DOHH2 (cell line): ENCODE results near the gene POLN.
"Not testable (repeated sequence)": the region's sequence is repeated elsewhere in the genome, so short reads cannot be mapped to it uniquely, and the experiment has no call there.

Source experiments
- H3F3A ChIP-seq: fragments of 200-600 bp; sonication (generic), shearing (Covaris generic); 2 replicates; pipeline ENCODE4 v1.6.0; 2016; ENCODE audit warnings: antibody characterized with exemption, mild to moderate bottlenecking; ENCODE audit not compliant: control insufficient read depth, insufficient read depth
- H3K27ac ChIP-seq: fragments of 200-600 bp; sonication (generic); 2 replicates; pipeline ENCODE4 v1.5.1; 2014; ENCODE audit warnings: low read depth, mild to moderate bottlenecking, low read length, moderate library complexity
- H3K27me3 ChIP-seq: fragments of 200-600 bp; sonication (generic); 2 replicates; pipeline ENCODE4 v1.6.1; 2014; ENCODE audit warnings: mild to moderate bottlenecking, low read length, mixed read lengths; ENCODE audit not compliant: control insufficient read depth
- H3K36me3 ChIP-seq: fragments of 200-600 bp; sonication (generic); 2 replicates; pipeline ENCODE4 v1.6.1; 2014; ENCODE audit warnings: mild to moderate bottlenecking, low read length, moderate library complexity, mixed read lengths; ENCODE audit not compliant: control insufficient read depth
- H3K4me1 ChIP-seq: fragments of 200-600 bp; sonication (generic); 2 replicates; pipeline ENCODE4 v1.6.1; 2014; ENCODE audit warnings: mild to moderate bottlenecking, low read length, mixed read lengths; ENCODE audit not compliant: control insufficient read depth
- H3K4me2 ChIP-seq: fragments of 200-600 bp; sonication (generic); 2 replicates; pipeline ENCODE4 v1.6.0; 2014; ENCODE audit warnings: mild to moderate bottlenecking, low read length, moderate library complexity
- H3K4me3 ChIP-seq: fragments of 200-600 bp; sonication (generic); 2 replicates; pipeline ENCODE4 v1.5.1; 2014; ENCODE audit warnings: mild to moderate bottlenecking, low read length, mixed read lengths
- H3K79me2 ChIP-seq: fragments of 200-600 bp; sonication (generic); 2 replicates; pipeline ENCODE4 v1.6.1; 2014; ENCODE audit warnings: mild to moderate bottlenecking, low read length, mixed read lengths; ENCODE audit not compliant: control insufficient read depth
- H3K9me2 ChIP-seq: fragments of 200-600 bp; sonication (generic); replicated peaks from 2 replicates; pipeline ENCODE4 v1.6.1; 2014; ENCODE audit warnings: mild to moderate bottlenecking, low read length, mixed read lengths; ENCODE audit not compliant: control insufficient read depth
- H3K9me3 ChIP-seq: fragments of 200-600 bp; sonication (generic); 2 replicates; pipeline ENCODE4 v1.6.1; 2014; ENCODE audit warnings: antibody characterized with exemption, low read length, mixed read lengths; ENCODE audit not compliant: control insufficient read depth, insufficient read depth
- H4K20me1 ChIP-seq: fragments of 200-600 bp; sonication (generic); 2 replicates; pipeline ENCODE4 v1.6.0; 2014; ENCODE audit warnings: low read depth, mild to moderate bottlenecking, antibody characterized with exemption, low read length, moderate library complexity; ENCODE audit not compliant: control insufficient read depth, insufficient read depth
- EZH2phosphoT487 ChIP-seq: fragments of 200-600 bp; sonication (generic); IDR thresholded peaks from 2 replicates; pipeline ENCODE4 v1.6.1; 2017; ENCODE audit warnings: borderline replicate concordance, mild to moderate bottlenecking, antibody characterized with exemption, low read length, moderate library complexity, mixed read lengths
- TF ChIP-seq, protein P1 (sequence below): fragments of 200-600 bp; sonication (generic); IDR thresholded peaks from one replicate; pipeline ENCODE4 v1.5.1; 2014; ENCODE audit warnings: antibody characterized with exemption, mild to moderate bottlenecking, low read depth, low read length; ENCODE audit not compliant: poor library complexity, severe bottlenecking

Gene POLN

DNA sequence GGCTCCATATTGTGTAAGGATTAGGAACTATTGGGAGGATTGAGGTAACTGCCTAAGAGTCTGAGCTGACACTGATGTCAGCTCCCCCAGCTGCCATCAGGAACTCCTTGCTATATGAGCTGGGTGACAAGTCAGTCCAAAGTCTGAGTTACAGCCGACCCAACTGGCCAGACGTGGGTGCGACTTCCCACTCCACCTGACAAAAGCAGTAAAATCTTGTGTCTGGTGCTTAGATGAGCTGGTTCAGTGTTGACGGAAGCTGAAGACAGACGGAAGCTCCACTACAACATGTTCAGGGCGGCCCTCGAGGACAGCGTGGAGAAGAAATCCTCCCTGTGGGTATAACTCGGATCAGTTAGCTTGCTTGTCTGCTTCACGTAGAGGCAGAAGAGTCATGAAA, 205.6 kb downstream of the POLN start:
- no peak overlapping the region for H3K27ac ChIP-seq
- H3K9me2 ChIP-seq = no peaks in the 10 kb centered on the region
- H3K27me3 ChIP-seq = peaks cover 3% of the 10 kb centered on the region
- no peaks in the 10 kb centered on the region for H3K9me3 ChIP-seq
- H3K36me3 ChIP-seq = no peaks in the 10 kb centered on the region
- no peaks in the 10 kb centered on the region for H3K79me2 ChIP-seq
- TF ChIP-seq, protein P1, sequence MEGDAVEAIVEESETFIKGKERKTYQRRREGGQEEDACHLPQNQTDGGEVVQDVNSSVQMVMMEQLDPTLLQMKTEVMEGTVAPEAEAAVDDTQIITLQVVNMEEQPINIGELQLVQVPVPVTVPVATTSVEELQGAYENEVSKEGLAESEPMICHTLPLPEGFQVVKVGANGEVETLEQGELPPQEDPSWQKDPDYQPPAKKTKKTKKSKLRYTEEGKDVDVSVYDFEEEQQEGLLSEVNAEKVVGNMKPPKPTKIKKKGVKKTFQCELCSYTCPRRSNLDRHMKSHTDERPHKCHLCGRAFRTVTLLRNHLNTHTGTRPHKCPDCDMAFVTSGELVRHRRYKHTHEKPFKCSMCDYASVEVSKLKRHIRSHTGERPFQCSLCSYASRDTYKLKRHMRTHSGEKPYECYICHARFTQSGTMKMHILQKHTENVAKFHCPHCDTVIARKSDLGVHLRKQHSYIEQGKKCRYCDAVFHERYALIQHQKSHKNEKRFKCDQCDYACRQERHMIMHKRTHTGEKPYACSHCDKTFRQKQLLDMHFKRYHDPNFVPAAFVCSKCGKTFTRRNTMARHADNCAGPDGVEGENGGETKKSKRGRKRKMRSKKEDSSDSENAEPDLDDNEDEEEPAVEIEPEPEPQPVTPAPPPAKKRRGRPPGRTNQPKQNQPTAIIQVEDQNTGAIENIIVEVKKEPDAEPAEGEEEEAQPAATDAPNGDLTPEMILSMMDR = no peak
- TF ChIP-seq EZH2phosphoT487 = no peak
- no peak overlapping the region for H3K4me3 ChIP-seq
- no peaks in the 10 kb centered on the region for H4K20me1 ChIP-seq
- H3K4me1 ChIP-seq = peaks cover 10% of the 10 kb centered on the region
- peaks cover 3% of the 10 kb centered on the region; the same call in 1 of the 2 replicates for H3F3A ChIP-seq
- H3K4me2 ChIP-seq = no peak overlapping the region

DNA sequence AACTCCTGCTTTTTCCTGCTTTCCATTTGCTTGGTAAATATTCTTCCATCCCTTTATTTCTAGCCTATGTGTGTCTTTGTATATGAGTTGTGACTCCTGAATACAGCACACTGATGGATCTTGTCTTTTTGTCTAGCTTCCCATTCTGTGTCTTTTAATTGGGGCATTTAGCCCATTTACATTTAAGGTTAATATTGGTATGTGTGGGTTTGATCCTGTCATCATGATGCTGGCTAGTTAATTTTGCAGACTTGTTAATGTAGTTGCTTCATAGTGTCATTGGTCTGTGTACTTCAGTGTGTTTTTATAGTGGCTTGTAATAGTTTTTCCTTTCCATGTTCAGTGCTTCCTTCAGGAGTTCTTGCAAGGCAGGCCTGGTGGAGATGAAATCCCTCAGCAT, 210.8 kb downstream of the POLN start:
- H3K9me3 ChIP-seq = not testable (repeated sequence)

DNA sequence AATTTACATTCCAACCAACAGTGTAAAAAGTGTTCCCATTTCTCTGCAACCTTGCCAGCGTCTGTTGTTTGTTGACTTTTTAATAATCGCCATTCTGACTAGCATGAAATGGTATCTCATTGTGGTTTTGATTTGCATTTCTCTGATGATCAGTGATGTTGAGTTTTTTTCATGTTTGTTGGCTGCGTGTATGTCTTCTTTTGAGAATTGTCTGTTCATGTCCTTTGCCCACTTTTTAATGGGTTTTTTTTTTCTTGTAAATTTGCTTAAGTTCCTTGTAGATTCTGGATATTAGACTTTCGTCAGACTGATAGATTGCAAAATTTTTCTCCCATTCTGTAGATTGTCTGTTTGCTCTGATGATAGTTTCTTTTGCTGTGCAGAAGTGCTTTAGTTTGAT, 214.8 kb downstream of the POLN start:
- not testable (repeated sequence) for H3K4me1 ChIP-seq, H3K4me2 ChIP-seq, H3K36me3 ChIP-seq, H3K79me2 ChIP-seq, H3K27ac ChIP-seq, H3F3A ChIP-seq, H3K9me3 ChIP-seq, H3K4me3 ChIP-seq, H4K20me1 ChIP-seq, H3K9me2 ChIP-seq
- peaks cover 16% of the 10 kb centered on the region for H3K27me3 ChIP-seq

More for the DNA sequence above, 210.8 kb downstream of the POLN start:
- not testable (repeated sequence) for H3K27me3 ChIP-seq, H3K36me3 ChIP-seq, H3K4me3 ChIP-seq, H3K4me1 ChIP-seq, H3K27ac ChIP-seq, H3K9me2 ChIP-seq, H3K4me2 ChIP-seq, H4K20me1 ChIP-seq, H3K79me2 ChIP-seq, H3F3A ChIP-seq

DNA sequence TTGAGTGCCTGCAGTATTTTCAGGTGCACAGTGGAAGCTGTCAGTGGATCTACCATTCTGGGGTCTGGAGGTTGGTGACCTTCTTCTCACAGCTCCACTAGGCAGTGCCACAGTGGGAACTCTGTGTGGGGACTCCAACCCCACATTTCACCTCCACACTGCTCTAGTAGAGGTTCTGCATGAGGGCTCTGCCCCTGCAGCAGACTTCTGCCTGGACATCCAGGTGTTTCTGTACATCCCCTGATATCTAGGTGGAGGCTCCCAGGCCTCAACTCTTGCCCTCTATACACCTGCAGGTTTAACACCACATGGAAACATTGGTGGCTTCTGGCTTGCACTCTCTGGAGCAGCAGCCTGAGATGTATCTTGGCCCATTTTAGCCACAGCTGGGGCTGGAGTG, 216.1 kb downstream of the POLN start:
- Histone ChIP-seq H3K36me3 (no peaks in the 10 kb centered on the region), H3K27ac (no peak overlapping the region), H3K9me2 (no peaks in the 10 kb centered on the region), H3K9me3 (peaks cover 7% of the 10 kb centered on the region; the same call in 1 of the 2 replicates), H3K27me3 (peaks cover 16% of the 10 kb centered on the region), H3K4me3 (no peak overlapping the region), H4K20me1 (no peaks in the 10 kb centered on the region), H3F3A (no peaks in the 10 kb centered on the region), H3K4me1 (no peaks in the 10 kb centered on the region), H3K4me2 (no peak overlapping the region), H3K79me2 (no peaks in the 10 kb centered on the region)
- TF ChIP-seq EZH2phosphoT487 = no peak
- TF ChIP-seq, protein P1 = no peak
